Epithelial cell of proximal tubule (primary cell): ENCODE results near the gene CACNA2D4. TPM values are rescaled to one million over a fixed set of nuclear protein-coding genes. Genes with fewer than 3 reads are reported as not detected.

ENCODE experiments used
- DNase-seq: peaks from one replicate; pipeline ENCODE4 v3.0.0-alpha.2; 2011; ENCODE audit warnings: low read depth
- H3K4me3 ChIP-seq: 2 replicates; pipeline ENCODE4 v1.5.1; 2011; ENCODE audit warnings: low read depth, mild to moderate bottlenecking, low read length
- total RNA-seq: library from RNA; depleted of rRNA; stranded (reverse); fragments of >200 nt; gene quantifications from 2 replicates; pipeline ENCODE4 v1.2.3, GENCODE V29; 2015
- TF ChIP-seq, protein P1 (sequence below): conservative IDR thresholded peaks from 2 replicates; pipeline ENCODE4 v1.5.1; 2012; ENCODE audit warnings: low read depth, mild to moderate bottlenecking, low read length

The CACNA2D4 gene
- total RNA-seq, 1 donor from 2014 or later, result 1.6 TPM

DNA sequence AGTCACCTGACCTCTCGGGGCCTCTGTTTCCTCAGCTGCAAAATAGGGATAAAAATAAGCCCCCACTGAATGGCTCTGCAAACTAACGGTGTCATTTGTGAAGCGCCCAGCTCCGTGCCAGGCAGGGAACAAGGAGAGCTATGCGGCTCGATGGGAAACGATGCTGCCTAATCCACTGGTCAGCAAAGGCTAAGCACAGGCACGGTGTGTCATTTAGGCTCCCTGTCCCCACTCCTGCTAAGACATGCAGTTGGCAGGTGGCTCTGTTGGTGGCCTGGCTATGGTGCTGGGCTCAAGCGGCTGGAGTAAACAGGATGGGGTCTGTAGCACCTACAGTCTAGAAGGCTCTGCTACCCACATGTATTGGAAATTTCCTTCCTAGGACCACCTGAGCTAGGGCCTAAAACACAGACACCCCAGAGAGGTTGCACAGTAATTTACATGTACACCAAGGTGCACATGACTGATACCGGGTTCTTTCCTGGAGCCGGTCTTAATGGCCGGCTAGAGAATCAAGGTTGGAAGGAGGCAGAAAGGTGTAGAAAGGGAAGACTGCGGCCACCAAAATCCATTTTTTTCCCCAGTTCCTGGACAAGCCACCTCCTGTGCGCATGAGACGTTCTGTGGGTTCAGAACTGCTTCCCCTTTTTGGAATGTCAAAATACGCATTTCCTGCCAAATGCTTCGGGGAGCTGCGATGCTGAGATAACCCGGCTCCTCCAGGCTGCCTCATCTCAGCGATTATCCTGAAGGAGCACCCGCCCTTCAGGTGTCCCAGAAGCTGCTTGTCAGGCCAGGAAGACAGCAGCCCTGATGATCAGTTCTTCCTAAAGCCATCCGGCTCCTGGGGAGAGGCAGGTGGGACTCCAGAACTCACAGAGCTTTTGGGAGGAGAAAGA, 1.0 kb downstream of the CACNA2D4 start:
- TF ChIP-seq, protein P1, sequence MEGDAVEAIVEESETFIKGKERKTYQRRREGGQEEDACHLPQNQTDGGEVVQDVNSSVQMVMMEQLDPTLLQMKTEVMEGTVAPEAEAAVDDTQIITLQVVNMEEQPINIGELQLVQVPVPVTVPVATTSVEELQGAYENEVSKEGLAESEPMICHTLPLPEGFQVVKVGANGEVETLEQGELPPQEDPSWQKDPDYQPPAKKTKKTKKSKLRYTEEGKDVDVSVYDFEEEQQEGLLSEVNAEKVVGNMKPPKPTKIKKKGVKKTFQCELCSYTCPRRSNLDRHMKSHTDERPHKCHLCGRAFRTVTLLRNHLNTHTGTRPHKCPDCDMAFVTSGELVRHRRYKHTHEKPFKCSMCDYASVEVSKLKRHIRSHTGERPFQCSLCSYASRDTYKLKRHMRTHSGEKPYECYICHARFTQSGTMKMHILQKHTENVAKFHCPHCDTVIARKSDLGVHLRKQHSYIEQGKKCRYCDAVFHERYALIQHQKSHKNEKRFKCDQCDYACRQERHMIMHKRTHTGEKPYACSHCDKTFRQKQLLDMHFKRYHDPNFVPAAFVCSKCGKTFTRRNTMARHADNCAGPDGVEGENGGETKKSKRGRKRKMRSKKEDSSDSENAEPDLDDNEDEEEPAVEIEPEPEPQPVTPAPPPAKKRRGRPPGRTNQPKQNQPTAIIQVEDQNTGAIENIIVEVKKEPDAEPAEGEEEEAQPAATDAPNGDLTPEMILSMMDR, result no peak
- DNase-seq, result no peak
- no peak overlapping the region for H3K4me3 ChIP-seq

DNA sequence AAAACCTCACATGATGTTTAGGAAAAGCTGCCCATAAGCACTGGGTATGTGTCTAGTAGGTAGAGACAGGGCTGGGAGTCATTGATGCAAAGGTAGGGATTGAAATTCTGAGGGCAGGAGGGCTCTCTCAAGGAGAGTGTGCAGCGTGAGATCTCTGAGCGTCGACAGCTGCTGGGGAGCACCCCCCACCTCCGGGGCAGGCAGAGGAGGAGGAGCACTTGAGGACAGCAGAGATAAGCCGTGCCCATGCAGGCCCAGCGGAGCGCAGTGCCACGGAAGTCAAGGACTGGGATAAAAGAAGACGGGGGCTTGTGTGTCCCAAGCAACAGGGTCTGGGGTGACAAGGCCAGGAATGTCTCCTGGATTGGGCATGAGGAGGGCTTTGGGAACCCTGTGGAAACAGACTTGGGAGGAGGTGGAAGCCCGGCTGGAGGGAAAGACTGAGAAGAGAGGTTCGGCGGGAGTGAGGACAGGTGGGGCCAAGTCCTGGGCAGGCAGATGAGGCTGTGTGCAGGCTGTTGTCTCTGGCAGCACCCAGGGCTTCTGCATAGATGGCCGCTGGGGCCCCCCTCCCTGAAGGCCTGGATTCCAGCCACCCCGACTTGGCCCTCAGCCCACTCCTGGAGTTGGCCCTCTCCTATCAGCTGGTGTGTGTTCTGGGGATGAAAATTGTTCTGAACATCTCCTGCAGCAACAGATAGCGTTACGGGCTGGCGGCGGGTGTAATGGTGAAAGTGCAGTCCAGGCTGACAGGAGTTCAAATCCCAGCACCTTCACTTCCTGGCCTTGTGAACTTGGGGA, 1.9 kb downstream of the CACNA2D4 start:
- no peak overlapping the region for H3K4me3 ChIP-seq
- DNase-seq, result no peak
- TF ChIP-seq, protein P1, result no peak

DNA sequence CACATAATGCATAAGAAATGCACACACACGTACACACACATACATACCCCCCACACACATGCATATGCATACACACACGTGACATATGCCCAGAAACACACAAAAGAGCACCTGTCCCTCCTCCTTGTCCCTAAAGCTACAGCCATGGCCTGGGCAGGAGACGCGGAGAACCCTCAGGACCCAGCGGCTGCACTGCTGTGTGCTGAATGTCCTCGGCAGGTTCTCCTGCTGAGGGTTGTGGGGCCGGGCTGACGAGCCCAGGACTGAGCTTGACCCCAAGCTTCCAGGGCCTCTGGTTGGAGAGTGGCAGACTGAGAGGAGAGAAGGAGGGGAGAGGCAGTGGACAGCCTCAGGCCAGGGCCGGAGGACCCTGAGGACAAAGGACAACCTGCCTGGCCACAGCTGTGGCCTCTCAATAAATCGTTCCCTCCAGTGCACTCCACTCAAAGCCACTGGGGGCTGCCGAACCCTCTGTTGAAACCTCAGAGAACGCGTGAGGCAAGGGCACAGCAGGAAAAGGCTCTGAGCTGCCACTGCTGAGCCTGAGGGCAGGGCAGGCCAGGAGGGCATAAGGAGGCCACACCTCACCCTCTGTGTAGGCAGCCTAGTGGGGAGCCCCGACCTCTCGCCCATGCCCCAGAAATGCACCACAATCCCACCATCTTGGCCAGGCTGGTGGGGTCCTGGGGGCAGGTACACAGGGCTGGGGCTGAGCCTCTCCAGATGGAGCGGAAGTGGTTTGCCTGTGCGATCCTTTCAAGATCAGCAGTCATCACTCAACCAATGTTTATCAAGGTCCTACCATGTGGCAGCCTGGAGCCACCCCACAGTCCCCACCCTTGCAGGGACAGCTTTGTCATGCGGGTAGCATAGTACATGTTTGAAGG, 3.1 kb downstream of the CACNA2D4 start:
- DNase-seq, result no peak
- TF ChIP-seq, protein P1, result no peak
- H3K4me3 ChIP-seq, result no peak overlapping the region

DNA sequence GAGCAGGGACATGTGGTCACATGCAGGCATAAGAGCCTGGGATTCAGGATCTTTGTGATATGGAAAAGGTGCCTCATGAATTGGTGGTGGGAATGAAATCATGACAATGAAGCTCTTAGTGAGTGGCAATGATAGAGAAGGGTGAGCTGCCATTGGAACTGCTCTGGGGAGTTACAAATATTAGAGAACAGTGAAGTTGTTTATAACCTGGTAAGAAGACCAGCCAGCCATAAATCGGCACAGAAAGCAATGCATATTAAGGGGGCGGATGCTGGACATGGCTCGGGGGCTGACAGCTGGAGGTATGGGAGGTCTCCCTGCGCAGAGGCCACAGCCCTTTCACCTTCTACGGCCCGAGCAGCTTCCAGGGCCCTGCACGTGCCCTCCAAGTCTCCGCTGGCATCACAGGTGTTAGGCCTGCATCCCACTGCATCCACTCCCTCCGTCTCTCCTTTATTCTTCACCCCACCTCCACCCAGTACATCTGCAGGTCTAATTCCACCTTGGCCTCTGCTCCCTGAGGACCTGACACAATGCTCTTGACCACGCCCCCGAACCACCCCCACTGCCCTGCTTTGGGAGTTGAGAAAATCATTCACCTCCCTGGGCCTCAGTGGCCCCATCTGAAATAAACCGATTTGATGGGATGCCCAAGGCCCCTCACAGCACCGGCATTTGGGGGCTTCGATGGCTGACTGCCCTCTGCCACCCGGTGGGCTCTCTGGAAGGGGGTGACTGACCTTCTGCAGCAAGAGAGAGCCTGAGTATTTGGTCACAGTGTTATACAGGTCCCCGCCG, 4.1 kb downstream of the CACNA2D4 start:
- TF ChIP-seq, protein P1, result no peak
- DNase-seq, result no peak
- H3K4me3 ChIP-seq, result no peak overlapping the region

DNA sequence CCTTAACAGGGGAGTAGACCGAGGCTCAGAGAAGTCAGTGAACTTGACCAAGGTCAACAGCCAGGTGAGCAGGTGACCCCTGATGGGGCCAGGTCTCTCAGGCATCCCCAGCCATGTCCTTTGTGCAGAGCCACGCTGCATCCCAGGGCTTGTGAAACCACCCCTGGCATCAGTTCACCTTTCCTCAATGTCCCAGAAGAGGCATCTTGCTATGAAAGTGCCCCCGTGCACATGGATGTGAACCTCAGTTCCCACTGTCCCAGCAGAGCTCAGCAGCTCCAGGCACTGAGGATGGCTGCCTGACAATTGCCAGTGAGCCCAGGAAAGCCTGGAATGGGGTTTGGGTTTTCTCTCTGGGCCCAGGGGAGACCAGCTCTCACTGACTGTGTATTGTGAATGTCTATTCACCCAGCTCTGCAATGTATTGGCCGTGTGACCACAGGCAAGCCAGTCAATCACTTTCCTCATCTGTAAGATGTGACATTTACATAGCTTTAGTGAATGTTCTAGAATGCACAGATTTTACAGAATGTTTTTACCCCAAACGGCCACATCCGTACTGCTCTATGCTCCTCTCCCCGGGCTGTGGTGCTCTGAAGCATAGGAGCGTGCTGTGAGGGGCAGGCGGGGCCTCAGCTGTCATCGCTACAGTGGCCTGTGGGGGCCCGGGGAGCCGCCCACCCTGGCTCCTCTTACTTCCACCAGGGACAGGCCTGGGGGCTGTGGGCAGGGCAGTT, 4.9 kb downstream of the CACNA2D4 start:
- no peak overlapping the region for H3K4me3 ChIP-seq
- TF ChIP-seq, protein P1, result no peak
- DNase-seq, result no peak
